ENCODE data around the gene TEX30.

TEX30 gene

GRCh38 chr13:102779436-102780159 is 6.0 kb upstream of the TEX30 start:
- no peak for DNase-seq (ENCODE audit: low read depth in 2 of 2)

GRCh38 chr13:102777736-102778135 is 4.2 kb upstream of the TEX30 start:
- no peak for DNase-seq (ENCODE audit: low read depth in 2 of 2)

- no peak for DNase-seq (ENCODE audit: low read depth in 2 of 2)
Measured at GRCh38 chr13:102776271-102776670, 2.7 kb upstream of the TEX30 start.

GRCh38 chr13:102774591-102775520 is 1.3 kb upstream of the TEX30 start:
- DNase-seq (ENCODE audit: low read depth in 2 of 2): no peak

- no peak for DNase-seq (ENCODE audit: low read depth in 2 of 2)
Measured at GRCh38 chr13:102774214-102774568, 605 bp upstream of the TEX30 start.

- DNase-seq (ENCODE audit: low read depth in 2 of 2): no peak
Measured at GRCh38 chr13:102772042-102772425, 1.6 kb downstream of the TEX30 start.

- no peak for DNase-seq (ENCODE audit: low read depth in 2 of 2)
Measured at GRCh38 chr13:102771298-102772041, 2.1 kb downstream of the TEX30 start.

GRCh38 chr13:102770435-102770834 is 3.2 kb downstream of the TEX30 start:
- no peak for DNase-seq (ENCODE audit: low read depth in 2 of 2)

GRCh38 chr13:102769679-102770078 is 3.9 kb downstream of the TEX30 start:
- DNase-seq (ENCODE audit: low read depth in 2 of 2): no peak

- no peak for DNase-seq (ENCODE audit: low read depth in 2 of 2)
Measured at GRCh38 chr13:102768909-102769308, 4.7 kb downstream of the TEX30 start.

- DNase-seq (ENCODE audit: low read depth in 2 of 2): no peak
Measured at GRCh38 chr13:102763741-102764140, 9.8 kb downstream of the TEX30 start.

- DNase-seq (ENCODE audit: low read depth in 2 of 2): no peak
Measured at GRCh38 chr13:102761071-102761470, 12.5 kb downstream of the TEX30 start.

- DNase-seq (ENCODE audit: low read depth in 2 of 2): no peak
Measured at GRCh38 chr13:102758842-102759241, 14.7 kb downstream of the TEX30 start.

GRCh38 chr13:102757006-102757405 is 16.6 kb downstream of the TEX30 start:
- no peak for DNase-seq (ENCODE audit: low read depth in 2 of 2)

- DNase-seq (ENCODE audit: low read depth in 2 of 2): no peak
Measured at GRCh38 chr13:102751886-102752285, 21.7 kb downstream of the TEX30 start.

GRCh38 chr13:102742506-102742905 is 31.1 kb downstream of the TEX30 start:
- DNase-seq (ENCODE audit: low read depth in 2 of 2): no peak

- DNase-seq (ENCODE audit: low read depth in 2 of 2): no peak
Measured at GRCh38 chr13:102742101-102742500, 31.5 kb downstream of the TEX30 start.

- no peak for DNase-seq (ENCODE audit: low read depth in 2 of 2)
Measured at GRCh38 chr13:102729560-102730270, 43.9 kb downstream of the TEX30 start.

GRCh38 chr13:102726430-102726829 is 47.2 kb downstream of the TEX30 start:
- DNase-seq (ENCODE audit: low read depth in 2 of 2): no peak

GRCh38 chr13:102724923-102725322 is 48.7 kb downstream of the TEX30 start:
- no peak for DNase-seq (ENCODE audit: low read depth in 2 of 2)

GRCh38 chr13:102721800-102722231 is 51.8 kb downstream of the TEX30 start:
- DNase-seq (ENCODE audit: low read depth in 2 of 2): no peak

GRCh38 chr13:102718746-102719145 is 54.8 kb downstream of the TEX30 start:
- no peak for DNase-seq (ENCODE audit: low read depth in 2 of 2)

All from stimulated activated CD8-positive, alpha-beta memory T cell treated with anti-CD3 and anti-CD28 coated beads, Interleukin-15, amount 100 ng/mL, for 48 hours (primary cell).